GM23338 (cell line): Measurements from ENCODE around the gene MYLK2. TPM values are rescaled to one million over a fixed set of nuclear protein-coding genes. Genes with fewer than 3 reads are reported as not detected.

Experiments
- ATAC-seq: fragments of 200-7000 bp; cut with Tn5 transposase; 3 replicates; pipeline ENCODE4 v1.9.1; 2020
- DNase-seq: peaks from one replicate; pipeline ENCODE4 v3.0.0-alpha.2; 2015; ENCODE audit warnings: low spot score
- H2AFZ ChIP-seq: fragments of 200-600 bp; sonication (generic); 2 replicates; pipeline ENCODE4 v1.8.0; 2016; ENCODE audit warnings: antibody characterized with exemption, mild to moderate bottlenecking, moderate library complexity
- H3F3A ChIP-seq: fragments of 200-600 bp; sonication (generic); replicated peaks from 2 replicates; pipeline ENCODE4 v1.8.0; 2017; ENCODE audit warnings: antibody characterized with exemption, mixed run types, low read depth
- H3K27ac ChIP-seq: fragments of 200-600 bp; sonication (generic); 2 replicates; pipeline ENCODE4 v1.6.1; 2016; ENCODE audit warnings: low read depth
- H3K27me3 ChIP-seq: fragments of 200-600 bp; sonication (generic); 2 replicates; pipeline ENCODE4 v1.8.0; 2016; ENCODE audit warnings: mild to moderate bottlenecking, mixed run types, moderate library complexity; ENCODE audit not compliant: insufficient read depth
- H3K36me3 ChIP-seq: fragments of 200-600 bp; sonication (generic); 2 replicates; pipeline ENCODE4 v1.8.0; 2016; ENCODE audit warnings: mild to moderate bottlenecking; ENCODE audit not compliant: insufficient read depth
- H3K4me1 ChIP-seq: fragments of 200-600 bp; sonication (generic); 2 replicates; pipeline ENCODE4 v1.8.0; 2016; ENCODE audit warnings: mild to moderate bottlenecking, moderate library complexity; ENCODE audit not compliant: insufficient read depth
- H3K4me2 ChIP-seq: fragments of 200-600 bp; sonication (generic); 2 replicates; pipeline ENCODE4 v1.7.1; 2017; ENCODE audit warnings: mixed run types
- H3K4me3 ChIP-seq: fragments of 200-600 bp; sonication (generic); 2 replicates; pipeline ENCODE4 v1.6.1; 2016; ENCODE audit warnings: mixed run types
- H3K79me2 ChIP-seq: fragments of 200-600 bp; sonication (generic); replicated peaks from 2 replicates; pipeline ENCODE4 v1.8.0; 2017; ENCODE audit warnings: mild to moderate bottlenecking; ENCODE audit not compliant: insufficient read depth
- H3K9me2 ChIP-seq: fragments of 200-600 bp; sonication (generic); 2 replicates; pipeline ENCODE4 v1.8.0; 2017; ENCODE audit not compliant: insufficient read depth
- H4K20me1 ChIP-seq: fragments of 200-600 bp; sonication (generic); replicated peaks from 2 replicates; pipeline ENCODE4 v1.8.0; 2017; ENCODE audit warnings: mild to moderate bottlenecking; ENCODE audit not compliant: insufficient read depth
- H3K27ac Mint-ChIP-seq: 2 replicates; pipeline ENCODE4 v1.8.0; 2020; ENCODE audit warnings: inconsistent platforms, mild to moderate bottlenecking, moderate library complexity, mixed read lengths
- H3K27me3 Mint-ChIP-seq: 3 replicates; pipeline ENCODE4 v1.8.0; 2022; ENCODE audit warnings: low read depth, mild to moderate bottlenecking, moderate library complexity, mixed read lengths, inconsistent platforms; ENCODE audit not compliant: insufficient read depth, poor library complexity
- H3K36me3 Mint-ChIP-seq: 3 replicates; pipeline ENCODE4 v1.8.0; 2021; ENCODE audit warnings: low read depth, mild to moderate bottlenecking, inconsistent platforms, moderate library complexity, mixed read lengths
- H3K4me1 Mint-ChIP-seq: 3 replicates; pipeline ENCODE4 v1.8.0; 2020; ENCODE audit warnings: mild to moderate bottlenecking, inconsistent platforms, mixed read lengths
- H3K4me3 Mint-ChIP-seq: 3 replicates; pipeline ENCODE4 v1.8.0; 2021; ENCODE audit warnings: moderate library complexity, mild to moderate bottlenecking, inconsistent platforms, mixed read lengths
- H3K9me3 Mint-ChIP-seq: 3 replicates; pipeline ENCODE4 v1.8.0; 2020; ENCODE audit warnings: moderate library complexity, mild to moderate bottlenecking, inconsistent platforms, mixed read lengths
- POLR2AphosphoS5 ChIP-seq: IDR thresholded peaks from 2 replicates; pipeline ENCODE4 v1.6.1; 2016; ENCODE audit warnings: antibody characterized with exemption, low read depth
- ZNF114 ChIP-seq: fragments of 250-450 bp; sonication (Bioruptor Pico); IDR thresholded peaks from 2 replicates; pipeline ENCODE4 v1.5.0; 2020; ENCODE audit warnings: mild to moderate bottlenecking, moderate library complexity
- ZNF331 ChIP-seq: fragments of 250-450 bp; sonication (Bioruptor Pico); IDR thresholded peaks from 2 replicates; pipeline ENCODE4 v1.5.0; 2020; ENCODE audit warnings: low read depth, mild to moderate bottlenecking, moderate library complexity
- polyA plus RNA-seq: library from polyadenylated mRNA; unstranded; fragments of >200 nt; fragmentation: Nextera tagmentation; extraction: Ambion mirVana; gene quantifications from 2 replicates; pipeline ENCODE4 v1.2.1, GENCODE V29; 2016
- total RNA-seq: library from RNA; depleted of rRNA; stranded (reverse); fragments of >200 nt; shearing (Covaris generic); gene quantifications from 2 replicates; pipeline ENCODE4 v1.2.3, GENCODE V29; 2014
- TF ChIP-seq, protein P1 (sequence below), 2 experiments: fragments of 200-600 bp in 1 of 2; sonication (generic) in 1 of 2; conservative IDR thresholded peaks; 2 replicates each; pipeline versions ENCODE4 v1.5.1 to v1.6.1; 2016 to 2017; ENCODE audit warnings: antibody characterized with exemption in 2 of 2, low read depth in 2 of 2, mild to moderate bottlenecking in 2 of 2, moderate library complexity in 1 of 2
- TF ChIP-seq, protein P2 (sequence below): IDR thresholded peaks from one replicate; pipeline ENCODE4 v1.6.1; 2018; ENCODE audit warnings: antibody characterized with exemption; ENCODE audit not compliant: unreplicated experiment
- TF ChIP-seq, protein P3 (sequence below): fragments of 250-450 bp; sonication (Bioruptor Pico); IDR thresholded peaks from 2 replicates; pipeline ENCODE4 v1.5.0; 2020; ENCODE audit warnings: mild to moderate bottlenecking, moderate library complexity

Gene MYLK2
- total and polyA plus RNA-seq, 2 experiments from 2014 or later = 0.21 to 0.28 TPM

DNA sequence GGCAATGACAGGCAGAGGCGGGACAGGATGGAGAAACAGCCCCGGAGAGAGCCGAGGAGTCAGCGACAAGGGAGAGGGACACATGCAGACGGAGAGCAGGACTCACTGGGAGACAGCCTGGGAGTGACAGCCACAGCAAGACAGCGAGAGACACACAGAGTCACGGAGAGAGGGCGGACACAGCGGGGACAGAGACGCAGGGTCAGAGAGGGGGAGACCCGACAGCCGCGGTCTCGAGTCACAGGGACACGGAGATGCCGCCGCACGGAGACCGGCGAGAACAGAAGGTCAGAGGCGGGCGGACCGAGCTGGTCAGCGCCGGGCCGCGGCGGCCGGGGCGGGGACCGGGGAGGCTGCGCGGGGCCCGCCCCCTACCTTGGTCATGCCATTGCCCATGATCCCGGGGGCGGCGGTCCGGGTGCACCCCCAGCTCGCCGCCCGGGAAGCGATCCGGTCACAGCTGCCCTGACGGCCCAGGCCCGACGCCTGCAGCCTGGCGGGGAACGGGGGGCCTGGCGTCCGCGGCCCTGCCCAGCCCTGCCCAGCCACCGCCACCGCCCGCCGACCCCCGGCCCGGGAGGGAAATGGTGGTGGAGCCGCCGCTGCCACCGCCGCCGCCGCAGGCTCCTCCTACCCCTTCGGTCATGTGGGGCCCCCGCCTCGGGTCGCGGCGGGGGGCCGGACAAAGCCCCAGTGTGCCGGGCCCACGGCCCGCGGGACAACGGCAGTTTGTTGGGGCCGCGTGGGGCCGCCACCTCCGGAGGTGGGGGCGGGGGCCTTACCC is 51.0 kb downstream of the MYLK2 start, which contains the start of the genes DUSP15 and TTLL9:
Gene DUSP15 (minus strand): TSS at position 586 of the 784 bp plus-strand sequence. CDS start 190 bp downstream, at position 396.
Gene TTLL9 (plus strand): TSS at position 693 of the 784 bp plus-strand sequence. CDS start 493 bp downstream, outside the sequence.
- Mint-ChIP-seq H3K27ac (no peak within 1 kb of the TSS), H3K27me3 (peaks cover 35% of the 10 kb centered on the region), H3K4me1 (peaks cover 9% of the 10 kb centered on the region; the same call in 2 of the 3 replicates), H3K9me3 (peaks cover 37% of the 10 kb centered on the region), H3K36me3 (no peaks in the 10 kb centered on the region; the same call in 2 of the 3 replicates), H3K4me3 (peak within 1 kb of the TSS; percentile 90)
- H3K4me3 ChIP-seq = peak within 1 kb of the TSS; percentile 95
- peaks cover 65% of the 10 kb centered on the region for H3K27me3 ChIP-seq
- H3K4me1 ChIP-seq = peaks cover 14% of the 10 kb centered on the region; the same call in 1 of the 2 replicates
- ATAC-seq (peak; percentile 80), DNase-seq (peak; percentile 67)
- H2AFZ ChIP-seq = peak within 1 kb of the TSS; percentile 100
- H3K4me2 ChIP-seq = peak within 1 kb of the TSS; percentile 99
- no peaks in the 10 kb centered on the region; the same call in 1 of the 2 replicates for H4K20me1 ChIP-seq
- TF ChIP-seq, protein P1, sequence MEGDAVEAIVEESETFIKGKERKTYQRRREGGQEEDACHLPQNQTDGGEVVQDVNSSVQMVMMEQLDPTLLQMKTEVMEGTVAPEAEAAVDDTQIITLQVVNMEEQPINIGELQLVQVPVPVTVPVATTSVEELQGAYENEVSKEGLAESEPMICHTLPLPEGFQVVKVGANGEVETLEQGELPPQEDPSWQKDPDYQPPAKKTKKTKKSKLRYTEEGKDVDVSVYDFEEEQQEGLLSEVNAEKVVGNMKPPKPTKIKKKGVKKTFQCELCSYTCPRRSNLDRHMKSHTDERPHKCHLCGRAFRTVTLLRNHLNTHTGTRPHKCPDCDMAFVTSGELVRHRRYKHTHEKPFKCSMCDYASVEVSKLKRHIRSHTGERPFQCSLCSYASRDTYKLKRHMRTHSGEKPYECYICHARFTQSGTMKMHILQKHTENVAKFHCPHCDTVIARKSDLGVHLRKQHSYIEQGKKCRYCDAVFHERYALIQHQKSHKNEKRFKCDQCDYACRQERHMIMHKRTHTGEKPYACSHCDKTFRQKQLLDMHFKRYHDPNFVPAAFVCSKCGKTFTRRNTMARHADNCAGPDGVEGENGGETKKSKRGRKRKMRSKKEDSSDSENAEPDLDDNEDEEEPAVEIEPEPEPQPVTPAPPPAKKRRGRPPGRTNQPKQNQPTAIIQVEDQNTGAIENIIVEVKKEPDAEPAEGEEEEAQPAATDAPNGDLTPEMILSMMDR (conservative IDR thresholded peaks at IDR 0.05; ENCODE audit: low read depth in 2 of 2) = no peak
- TF ChIP-seq, protein P2, sequence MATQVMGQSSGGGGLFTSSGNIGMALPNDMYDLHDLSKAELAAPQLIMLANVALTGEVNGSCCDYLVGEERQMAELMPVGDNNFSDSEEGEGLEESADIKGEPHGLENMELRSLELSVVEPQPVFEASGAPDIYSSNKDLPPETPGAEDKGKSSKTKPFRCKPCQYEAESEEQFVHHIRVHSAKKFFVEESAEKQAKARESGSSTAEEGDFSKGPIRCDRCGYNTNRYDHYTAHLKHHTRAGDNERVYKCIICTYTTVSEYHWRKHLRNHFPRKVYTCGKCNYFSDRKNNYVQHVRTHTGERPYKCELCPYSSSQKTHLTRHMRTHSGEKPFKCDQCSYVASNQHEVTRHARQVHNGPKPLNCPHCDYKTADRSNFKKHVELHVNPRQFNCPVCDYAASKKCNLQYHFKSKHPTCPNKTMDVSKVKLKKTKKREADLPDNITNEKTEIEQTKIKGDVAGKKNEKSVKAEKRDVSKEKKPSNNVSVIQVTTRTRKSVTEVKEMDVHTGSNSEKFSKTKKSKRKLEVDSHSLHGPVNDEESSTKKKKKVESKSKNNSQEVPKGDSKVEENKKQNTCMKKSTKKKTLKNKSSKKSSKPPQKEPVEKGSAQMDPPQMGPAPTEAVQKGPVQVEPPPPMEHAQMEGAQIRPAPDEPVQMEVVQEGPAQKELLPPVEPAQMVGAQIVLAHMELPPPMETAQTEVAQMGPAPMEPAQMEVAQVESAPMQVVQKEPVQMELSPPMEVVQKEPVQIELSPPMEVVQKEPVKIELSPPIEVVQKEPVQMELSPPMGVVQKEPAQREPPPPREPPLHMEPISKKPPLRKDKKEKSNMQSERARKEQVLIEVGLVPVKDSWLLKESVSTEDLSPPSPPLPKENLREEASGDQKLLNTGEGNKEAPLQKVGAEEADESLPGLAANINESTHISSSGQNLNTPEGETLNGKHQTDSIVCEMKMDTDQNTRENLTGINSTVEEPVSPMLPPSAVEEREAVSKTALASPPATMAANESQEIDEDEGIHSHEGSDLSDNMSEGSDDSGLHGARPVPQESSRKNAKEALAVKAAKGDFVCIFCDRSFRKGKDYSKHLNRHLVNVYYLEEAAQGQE = peak; percentile 8
- peak; percentile 66; the same call in 1 of the 2 replicates for TF ChIP-seq POLR2AphosphoS5
- TF ChIP-seq, protein P3, sequence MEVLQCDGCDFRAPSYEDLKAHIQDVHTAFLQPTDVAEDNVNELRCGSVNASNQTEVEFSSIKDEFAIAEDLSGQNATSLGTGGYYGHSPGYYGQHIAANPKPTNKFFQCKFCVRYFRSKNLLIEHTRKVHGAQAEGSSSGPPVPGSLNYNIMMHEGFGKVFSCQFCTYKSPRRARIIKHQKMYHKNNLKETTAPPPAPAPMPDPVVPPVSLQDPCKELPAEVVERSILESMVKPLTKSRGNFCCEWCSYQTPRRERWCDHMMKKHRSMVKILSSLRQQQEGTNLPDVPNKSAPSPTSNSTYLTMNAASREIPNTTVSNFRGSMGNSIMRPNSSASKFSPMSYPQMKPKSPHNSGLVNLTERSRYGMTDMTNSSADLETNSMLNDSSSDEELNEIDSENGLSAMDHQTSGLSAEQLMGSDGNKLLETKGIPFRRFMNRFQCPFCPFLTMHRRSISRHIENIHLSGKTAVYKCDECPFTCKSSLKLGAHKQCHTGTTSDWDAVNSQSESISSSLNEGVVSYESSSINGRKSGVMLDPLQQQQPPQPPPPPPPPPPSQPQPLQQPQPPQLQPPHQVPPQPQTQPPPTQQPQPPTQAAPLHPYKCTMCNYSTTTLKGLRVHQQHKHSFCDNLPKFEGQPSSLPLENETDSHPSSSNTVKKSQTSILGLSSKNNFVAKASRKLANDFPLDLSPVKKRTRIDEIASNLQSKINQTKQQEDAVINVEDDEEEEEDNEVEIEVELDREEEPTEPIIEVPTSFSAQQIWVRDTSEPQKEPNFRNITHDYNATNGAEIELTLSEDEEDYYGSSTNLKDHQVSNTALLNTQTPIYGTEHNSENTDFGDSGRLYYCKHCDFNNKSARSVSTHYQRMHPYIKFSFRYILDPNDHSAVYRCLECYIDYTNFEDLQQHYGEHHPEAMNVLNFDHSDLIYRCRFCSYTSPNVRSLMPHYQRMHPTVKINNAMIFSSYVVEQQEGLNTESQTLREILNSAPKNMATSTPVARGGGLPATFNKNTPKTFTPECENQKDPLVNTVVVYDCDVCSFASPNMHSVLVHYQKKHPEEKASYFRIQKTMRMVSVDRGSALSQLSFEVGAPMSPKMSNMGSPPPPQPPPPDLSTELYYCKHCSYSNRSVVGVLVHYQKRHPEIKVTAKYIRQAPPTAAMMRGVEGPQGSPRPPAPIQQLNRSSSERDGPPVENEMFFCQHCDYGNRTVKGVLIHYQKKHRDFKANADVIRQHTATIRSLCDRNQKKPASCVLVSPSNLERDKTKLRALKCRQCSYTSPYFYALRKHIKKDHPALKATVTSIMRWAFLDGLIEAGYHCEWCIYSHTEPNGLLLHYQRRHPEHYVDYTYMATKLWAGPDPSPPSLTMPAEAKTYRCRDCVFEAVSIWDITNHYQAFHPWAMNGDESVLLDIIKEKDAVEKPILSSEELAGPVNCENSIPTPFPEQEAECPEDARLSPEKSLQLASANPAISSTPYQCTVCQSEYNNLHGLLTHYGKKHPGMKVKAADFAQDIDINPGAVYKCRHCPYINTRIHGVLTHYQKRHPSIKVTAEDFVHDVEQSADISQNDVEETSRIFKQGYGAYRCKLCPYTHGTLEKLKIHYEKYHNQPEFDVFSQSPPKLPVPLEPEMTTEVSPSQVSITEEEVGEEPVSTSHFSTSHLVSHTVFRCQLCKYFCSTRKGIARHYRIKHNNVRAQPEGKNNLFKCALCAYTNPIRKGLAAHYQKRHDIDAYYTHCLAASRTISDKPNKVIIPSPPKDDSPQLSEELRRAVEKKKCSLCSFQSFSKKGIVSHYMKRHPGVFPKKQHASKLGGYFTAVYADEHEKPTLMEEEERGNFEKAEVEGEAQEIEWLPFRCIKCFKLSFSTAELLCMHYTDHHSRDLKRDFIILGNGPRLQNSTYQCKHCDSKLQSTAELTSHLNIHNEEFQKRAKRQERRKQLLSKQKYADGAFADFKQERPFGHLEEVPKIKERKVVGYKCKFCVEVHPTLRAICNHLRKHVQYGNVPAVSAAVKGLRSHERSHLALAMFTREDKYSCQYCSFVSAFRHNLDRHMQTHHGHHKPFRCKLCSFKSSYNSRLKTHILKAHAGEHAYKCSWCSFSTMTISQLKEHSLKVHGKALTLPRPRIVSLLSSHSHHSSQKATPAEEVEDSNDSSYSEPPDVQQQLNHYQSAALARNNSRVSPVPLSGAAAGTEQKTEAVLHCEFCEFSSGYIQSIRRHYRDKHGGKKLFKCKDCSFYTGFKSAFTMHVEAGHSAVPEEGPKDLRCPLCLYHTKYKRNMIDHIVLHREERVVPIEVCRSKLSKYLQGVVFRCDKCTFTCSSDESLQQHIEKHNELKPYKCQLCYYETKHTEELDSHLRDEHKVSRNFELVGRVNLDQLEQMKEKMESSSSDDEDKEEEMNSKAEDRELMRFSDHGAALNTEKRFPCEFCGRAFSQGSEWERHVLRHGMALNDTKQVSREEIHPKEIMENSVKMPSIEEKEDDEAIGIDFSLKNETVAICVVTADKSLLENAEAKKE = no peak
- TF ChIP-seq ZNF114 (CRISPR knock-in tag) = no peak
- TF ChIP-seq ZNF331 (CRISPR knock-in tag) = no peak
- no peaks in the 10 kb centered on the region for H3K9me2 ChIP-seq
- no peaks in the 10 kb centered on the region for H3K79me2 ChIP-seq
- no peak within 1 kb of the TSS for H3K27ac ChIP-seq
- H3F3A ChIP-seq = peaks cover 7% of the 10 kb centered on the region; the same call in 1 of the 2 replicates
- H3K36me3 ChIP-seq = no peaks in the 10 kb centered on the region
